Activated CD8-positive, alpha-beta T cell treated with anti-CD3 and anti-CD28 coated beads, Interleukin-2, amount 10 ng/mL, durations not matched to agents 7 days and 5 days (primary cell): ENCODE results near the gene OR6Q1. TPM values are rescaled to one million over a fixed set of nuclear protein-coding genes. Genes with fewer than 3 reads are reported as not detected.

Source experiments
- ATAC-seq: fragments of 150-1000 bp; cut with Tn5 transposase; one replicate; pipeline ENCODE4 v1.10.0; 2021; ENCODE audit warnings: moderate library complexity
- CTCF ChIA-PET: fragments of 350-600 bp; sonication (Branson Sonifier 250); formaldehyde crosslinking; loops from one replicate; lab custom pipeline; 2021; ENCODE audit warnings: antibody characterized with exemption; lab: Charles Lee
- POLR2A ChIA-PET: fragments of 350-600 bp; sonication (Branson Sonifier 250); formaldehyde crosslinking; loops from one replicate; lab custom pipeline; 2021; ENCODE audit warnings: antibody characterized with exemption; lab: Charles Lee
- DNase-seq: peaks from one replicate; pipeline ENCODE4 v3.0.0-alpha.2; 2020
- H3K27ac Mint-ChIP-seq: one replicate; pipeline ENCODE4 v1.8.0; 2021; ENCODE audit warnings: mild to moderate bottlenecking, mixed read lengths
- H3K27me3 Mint-ChIP-seq: one replicate; pipeline ENCODE4 v1.8.0; 2021; ENCODE audit warnings: low read depth, mixed read lengths
- H3K36me3 Mint-ChIP-seq: one replicate; pipeline ENCODE4 v1.8.0; 2021; ENCODE audit warnings: low read depth, mixed read lengths
- H3K4me1 Mint-ChIP-seq: one replicate; pipeline ENCODE4 v1.8.0; 2021; ENCODE audit warnings: low read depth, mixed read lengths
- H3K4me3 Mint-ChIP-seq: one replicate; pipeline ENCODE4 v1.8.0; 2021; ENCODE audit warnings: mild to moderate bottlenecking, mixed read lengths
- H3K9me3 Mint-ChIP-seq: one replicate; pipeline ENCODE4 v1.8.0; 2022; ENCODE audit warnings: mixed read lengths; ENCODE audit not compliant: insufficient read depth
- total RNA-seq, 2 experiments: library from RNA; stranded (reverse); gene quantifications; one replicate each; pipeline ENCODE4 v1.2.3, GENCODE V29; 2021

Gene OR6Q1
- total RNA-seq, 2 experiments from 2014 or later, result not detected

- H3K9me3 Mint-ChIP-seq, result no peaks in the 10 kb centered on the region
- H3K27me3 Mint-ChIP-seq, result peaks cover 2% of the 10 kb centered on the region
- CTCF ChIA-PET, result no interaction called here
- H3K27ac Mint-ChIP-seq, result no peak overlapping the region
- POLR2A ChIA-PET, result no interaction called here
- DNase-seq (no peak), ATAC-seq (no peak)
- H3K4me3 Mint-ChIP-seq, result no peak overlapping the region
- no peaks in the 10 kb centered on the region for H3K36me3 Mint-ChIP-seq
- no peaks in the 10 kb centered on the region for H3K4me1 Mint-ChIP-seq
These were observed 29.8 kb downstream of the OR6Q1 start for GRCh38 chr11:58060535-58060934.

GRCh38 chr11:58060939-58061672 is 30.4 kb downstream of the OR6Q1 start:
- H3K9me3 Mint-ChIP-seq, result no peaks in the 10 kb centered on the region
- DNase-seq, result no peak
- H3K36me3 Mint-ChIP-seq, result no peaks in the 10 kb centered on the region
- ChIA-PET POLR2A (no interaction called here), CTCF (no interaction called here)
- H3K27ac Mint-ChIP-seq, result no peak overlapping the region
- peaks cover 2% of the 10 kb centered on the region for H3K27me3 Mint-ChIP-seq
- H3K4me3 Mint-ChIP-seq, result no peak overlapping the region
- no peaks in the 10 kb centered on the region for H3K4me1 Mint-ChIP-seq
- no peak for ATAC-seq

DNA sequence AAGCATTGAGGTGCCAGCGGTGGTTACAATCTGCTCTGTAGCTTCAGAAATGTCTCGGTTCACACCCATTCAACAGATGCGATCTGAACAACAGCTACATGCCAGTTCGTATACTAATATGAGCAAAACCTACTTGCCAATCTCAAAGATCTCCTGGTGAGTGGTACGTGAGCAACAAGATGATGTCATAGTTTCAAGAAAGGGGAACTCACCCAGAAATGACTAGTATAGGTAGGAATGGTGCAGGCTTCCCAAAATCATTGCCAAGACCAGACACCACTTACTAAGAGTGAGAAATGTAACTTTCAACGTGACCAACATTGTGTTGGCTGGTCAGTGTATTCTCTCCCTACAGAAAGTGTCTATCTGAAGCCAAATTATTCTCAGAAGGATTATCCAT is 31.1 kb downstream of the OR6Q1 start:
- DNase-seq (no peak), ATAC-seq (no peak)
- CTCF ChIA-PET, result no interaction called here
- Mint-ChIP-seq H3K4me1 (no peaks in the 10 kb centered on the region), H3K27ac (no peak overlapping the region), H3K36me3 (no peaks in the 10 kb centered on the region), H3K9me3 (no peaks in the 10 kb centered on the region), H3K27me3 (peaks cover 2% of the 10 kb centered on the region), H3K4me3 (no peak overlapping the region)
- POLR2A ChIA-PET, result no interaction called here

DNA sequence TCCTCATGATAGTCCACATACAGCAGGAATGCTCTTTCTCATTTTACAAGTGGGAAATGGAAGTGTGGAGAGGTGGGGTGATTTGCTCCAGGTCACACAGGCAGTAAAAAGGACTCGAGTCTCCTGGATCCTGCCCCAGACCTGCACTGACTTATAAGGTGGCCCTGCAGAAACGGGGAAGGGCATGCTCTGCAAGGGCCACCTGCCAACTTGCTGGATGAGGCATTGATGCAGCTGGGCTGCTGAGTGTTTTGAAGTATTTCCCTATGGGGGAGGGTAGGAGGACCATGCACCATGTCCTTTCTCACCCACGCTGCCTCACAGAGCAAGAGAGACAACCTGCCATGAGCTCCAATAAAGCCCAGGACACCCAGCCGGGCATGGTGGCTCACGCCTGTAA is 36.9 kb downstream of the OR6Q1 start:
- Mint-ChIP-seq H3K9me3 (no peaks in the 10 kb centered on the region), H3K4me1 (no peaks in the 10 kb centered on the region), H3K27ac (no peak overlapping the region), H3K27me3 (peaks cover 2% of the 10 kb centered on the region), H3K36me3 (no peaks in the 10 kb centered on the region), H3K4me3 (no peak overlapping the region)
- POLR2A ChIA-PET, result no interaction called here
- DNase-seq (no peak), ATAC-seq (no peak)
- CTCF ChIA-PET, result no interaction called here

- POLR2A ChIA-PET, result no interaction called here
- H3K4me3 Mint-ChIP-seq, result no peak overlapping the region
- no peak for ATAC-seq
- CTCF ChIA-PET, result no interaction called here
- H3K36me3 Mint-ChIP-seq, result no peaks in the 10 kb centered on the region
- no peak overlapping the region for H3K27ac Mint-ChIP-seq
- DNase-seq, result no peak
- peaks cover under 1% of the 10 kb centered on the region for H3K27me3 Mint-ChIP-seq
- H3K9me3 Mint-ChIP-seq, result no peaks in the 10 kb centered on the region
- no peaks in the 10 kb centered on the region for H3K4me1 Mint-ChIP-seq
These were observed 37.9 kb downstream of the OR6Q1 start for GRCh38 chr11:58068655-58069054.

GRCh38 chr11:58070585-58070984 is 39.8 kb downstream of the OR6Q1 start:
- Mint-ChIP-seq H3K36me3 (no peaks in the 10 kb centered on the region), H3K4me1 (no peaks in the 10 kb centered on the region), H3K4me3 (no peak overlapping the region), H3K9me3 (no peaks in the 10 kb centered on the region), H3K27ac (no peak overlapping the region), H3K27me3 (peaks cover 2% of the 10 kb centered on the region)
- ChIA-PET POLR2A (no interaction called here), CTCF (no interaction called here)
- DNase-seq (no peak), ATAC-seq (no peak)

DNA sequence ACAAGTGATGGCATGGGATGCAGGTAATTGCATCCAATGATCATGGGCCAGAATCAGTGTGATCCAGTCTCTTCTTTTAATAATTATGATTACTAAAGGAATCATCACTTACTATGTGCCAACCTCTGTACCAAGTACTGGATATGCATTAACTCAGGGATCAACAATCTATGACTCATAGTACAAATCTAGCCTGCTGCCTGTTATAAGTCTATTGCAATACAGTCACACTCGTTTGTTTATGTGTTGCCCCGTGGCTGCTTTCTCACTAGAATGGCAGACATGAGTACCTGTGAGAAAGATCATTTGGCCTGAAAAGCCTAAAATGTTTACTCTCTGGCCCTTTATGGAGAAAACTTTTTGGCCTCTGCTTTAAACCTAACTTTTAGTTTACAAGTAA is 45.0 kb downstream of the OR6Q1 start:
- H3K9me3 Mint-ChIP-seq, result no peaks in the 10 kb centered on the region
- ATAC-seq, result no peak
- POLR2A ChIA-PET, result no interaction called here

More for the DNA sequence above, 45.0 kb downstream of the OR6Q1 start:
- Mint-ChIP-seq H3K36me3 (no peaks in the 10 kb centered on the region), H3K4me1 (no peaks in the 10 kb centered on the region), H3K27me3 (peaks cover 2% of the 10 kb centered on the region), H3K4me3 (no peak overlapping the region), H3K27ac (no peak overlapping the region)
- no peak for DNase-seq
- CTCF ChIA-PET, result no interaction called here

Other genes starting within 250 kb of the OR6Q1 start
- not detected for gene OR9Q1, start 7.1 kb upstream of the OR6Q1 start, total RNA-seq
- not detected for gene OR9I1, start 94.6 kb downstream of the OR6Q1 start, total RNA-seq
- gene OR9Q2, start 158.1 kb downstream of the OR6Q1 start, total RNA-seq, result not detected
- not detected for gene OR1S2, start 173.2 kb downstream of the OR6Q1 start, total RNA-seq
- gene OR1S1, start 181.8 kb downstream of the OR6Q1 start, total RNA-seq, result not detected
- gene OR10Q1, start 198.0 kb downstream of the OR6Q1 start, total RNA-seq, result not detected
- not detected for gene OR10W1, start 237.3 kb downstream of the OR6Q1 start, total RNA-seq